HG02885 (cell line): Measurements from ENCODE around the gene SLC13A2.
"Not testable (repeated sequence)": the region's sequence is repeated elsewhere in the genome, so short reads cannot be mapped to it uniquely, and the experiment has no call there.

ENCODE experiments used
- ATAC-seq: cut with Tn5 transposase; IDR thresholded peaks from one replicate; pipeline ENCODE4 v1.9.1; 2021; ENCODE audit warnings: mild to moderate bottlenecking; ENCODE audit not compliant: unreplicated experiment, poor library complexity

The SLC13A2 gene

DNA sequence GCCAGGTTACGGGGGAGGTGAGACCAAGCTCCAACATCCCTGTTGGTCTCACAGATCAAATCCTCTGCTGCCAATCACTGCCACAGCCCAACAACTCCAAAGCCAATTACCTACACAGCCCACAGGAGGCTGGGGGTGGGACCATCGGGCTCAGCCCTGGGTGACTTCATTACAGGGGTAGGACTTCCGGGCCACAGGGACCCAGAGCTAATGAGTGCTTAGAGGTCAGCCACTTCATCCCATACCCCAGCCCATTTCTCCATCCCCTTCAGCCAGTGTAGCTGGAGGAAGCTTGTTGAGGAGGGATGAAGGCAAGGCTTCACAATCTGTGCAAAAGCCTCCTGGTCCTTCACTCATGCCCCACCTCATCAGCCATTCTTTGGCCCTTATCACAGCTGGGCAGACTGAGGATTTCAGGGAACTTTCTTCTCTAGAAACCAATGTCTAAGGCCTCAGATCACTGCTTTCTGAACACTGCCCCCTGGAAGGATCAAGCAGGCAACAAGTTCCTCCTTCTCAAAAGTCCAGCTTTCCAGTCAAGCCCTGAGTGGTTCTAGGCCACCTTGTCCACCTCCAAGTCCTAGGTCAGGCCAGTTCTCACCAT lies 38.5 kb downstream of the SLC13A2 start:
- ATAC-seq = no peak

DNA sequence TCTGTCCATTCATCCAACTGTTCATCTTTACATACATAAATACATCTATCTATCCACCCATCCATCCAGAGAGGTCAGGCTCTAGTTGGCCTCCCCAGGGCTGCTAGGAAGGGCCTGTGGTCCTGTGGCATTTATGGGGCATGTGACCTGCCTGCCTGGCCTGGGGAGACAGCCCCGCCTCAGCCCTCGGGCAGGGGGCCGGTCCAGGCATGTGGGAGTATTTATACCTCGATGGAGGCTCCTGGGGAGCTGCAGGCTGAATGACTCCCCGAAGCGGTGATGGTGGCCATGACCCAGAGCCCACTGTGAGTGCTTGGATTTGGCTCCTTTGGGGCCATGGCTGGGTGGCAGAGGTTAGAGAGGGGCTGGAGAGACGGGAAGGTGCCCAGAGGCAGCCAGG lies 40.0 kb downstream of the SLC13A2 start:
- ATAC-seq = no peak

DNA sequence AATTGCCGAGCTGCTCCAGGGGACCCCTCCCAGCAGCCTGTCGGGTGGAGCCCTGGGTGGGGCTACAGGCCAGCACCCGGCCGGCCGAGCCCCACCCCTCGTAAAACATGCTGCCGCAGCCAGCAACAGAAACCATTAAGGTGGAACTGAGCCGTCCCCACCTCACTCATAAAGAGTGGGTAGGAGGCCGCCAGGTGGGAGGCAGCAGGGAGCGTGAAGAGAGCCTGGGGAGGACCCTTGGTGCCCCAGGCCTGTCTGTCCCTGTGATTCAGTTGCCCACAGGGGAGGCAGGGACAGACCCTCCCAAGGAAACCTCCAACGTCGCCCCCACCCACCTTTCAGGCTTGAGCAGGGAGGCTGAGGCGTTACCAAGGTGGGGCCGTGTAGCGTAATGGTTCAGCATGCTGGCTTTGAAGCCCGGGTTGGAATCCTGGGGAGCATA lies 41.1 kb downstream of the SLC13A2 start:
- ATAC-seq = no peak

DNA sequence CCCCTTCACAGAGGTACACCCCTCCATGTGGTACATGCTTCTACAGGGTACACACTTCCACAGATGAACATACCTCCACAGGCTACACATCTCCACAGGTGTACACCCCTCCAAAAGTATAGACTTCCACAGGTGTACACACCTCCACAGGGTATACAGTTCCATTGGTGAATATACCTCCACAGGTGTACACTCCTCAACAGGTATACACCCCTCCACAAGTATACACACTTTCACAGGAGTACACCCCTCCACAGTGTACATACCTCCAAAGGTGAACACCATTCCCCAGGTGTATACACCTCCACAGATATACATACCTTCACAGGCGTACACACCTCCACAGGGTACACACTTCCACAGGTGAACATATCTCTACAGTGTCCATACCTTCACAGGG lies 42.1 kb downstream of the SLC13A2 start:
- ATAC-seq = no peak

DNA sequence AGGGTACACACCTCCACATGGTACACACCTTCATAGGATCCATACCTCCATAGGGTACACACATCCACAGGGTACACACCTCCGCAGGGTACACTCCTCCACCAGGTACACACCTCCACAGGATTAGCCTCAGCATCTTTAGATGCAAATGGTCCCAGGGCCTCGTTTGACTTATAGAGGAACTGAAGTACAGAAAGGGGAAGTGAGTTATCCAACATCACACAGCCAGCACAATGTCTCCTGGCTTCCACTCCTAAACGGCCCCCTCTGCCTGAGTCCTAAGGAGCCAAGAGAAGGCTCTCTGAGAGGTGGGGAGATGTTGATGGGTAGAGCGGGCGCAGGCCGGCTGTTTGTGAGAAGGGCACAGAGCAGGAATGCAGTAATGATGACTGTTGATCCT lies 44.7 kb downstream of the SLC13A2 start:
- ATAC-seq = no peak

DNA sequence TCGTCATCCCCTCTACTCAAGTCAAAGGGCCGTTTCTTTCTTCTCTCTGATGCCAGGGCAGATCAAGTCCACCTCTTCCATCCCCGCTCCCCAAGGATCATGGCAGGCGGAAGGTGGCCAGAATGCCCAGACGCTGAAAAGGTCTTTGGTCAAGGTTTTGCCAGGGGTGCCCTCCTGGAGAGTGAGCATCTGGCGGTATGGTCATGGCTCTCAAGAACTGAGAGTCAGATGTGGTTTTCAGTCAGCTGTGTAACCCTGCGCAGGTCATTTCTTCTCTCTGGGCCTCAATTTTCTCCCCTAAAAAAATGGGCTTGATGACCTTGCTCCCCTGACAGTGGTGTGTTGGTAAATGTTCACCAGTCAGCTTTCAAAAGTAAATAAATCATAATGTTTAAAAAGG lies 45.1 kb downstream of the SLC13A2 start:
- ATAC-seq = no peak

DNA sequence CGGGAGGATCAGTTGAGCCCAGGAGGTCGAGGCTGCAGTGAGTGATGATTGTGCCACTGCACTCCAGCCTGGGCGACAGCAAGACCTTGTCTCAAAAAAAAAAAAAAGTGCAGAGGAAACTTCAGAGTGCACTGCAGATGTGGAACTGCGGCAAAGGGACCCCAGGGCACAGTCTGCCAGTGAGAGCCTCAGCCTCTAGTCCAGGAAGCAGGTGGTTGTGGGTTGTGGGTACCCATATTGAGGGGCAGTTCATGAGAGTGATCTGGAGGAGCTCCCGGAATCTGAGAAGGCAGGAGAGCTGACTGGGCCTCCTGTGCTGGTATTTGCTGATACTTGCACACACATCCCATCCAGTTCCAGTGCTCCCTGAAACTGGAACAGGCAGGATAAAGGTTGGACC lies 45.8 kb downstream of the SLC13A2 start:
- no peak for ATAC-seq

DNA sequence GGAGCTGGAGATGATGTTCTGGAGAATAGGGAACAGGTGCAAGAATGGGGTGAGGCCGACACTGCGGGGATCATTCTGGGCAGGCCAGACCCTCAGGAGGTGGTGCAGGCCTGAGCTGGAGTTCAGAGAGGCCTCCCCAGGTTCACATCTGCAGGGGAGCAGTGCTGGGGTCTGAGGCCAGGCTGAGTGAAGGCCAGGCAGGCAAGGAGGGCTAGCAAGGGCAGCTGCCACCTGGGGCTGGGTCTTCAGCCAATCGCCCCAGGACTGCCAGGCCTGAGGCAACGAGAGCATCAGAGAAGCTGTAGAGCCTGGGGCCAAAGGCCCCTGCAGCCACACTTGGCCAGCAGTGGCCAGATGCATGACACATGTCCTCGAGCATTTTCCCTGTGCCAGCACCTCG lies 47.2 kb downstream of the SLC13A2 start:
- ATAC-seq = no peak

DNA sequence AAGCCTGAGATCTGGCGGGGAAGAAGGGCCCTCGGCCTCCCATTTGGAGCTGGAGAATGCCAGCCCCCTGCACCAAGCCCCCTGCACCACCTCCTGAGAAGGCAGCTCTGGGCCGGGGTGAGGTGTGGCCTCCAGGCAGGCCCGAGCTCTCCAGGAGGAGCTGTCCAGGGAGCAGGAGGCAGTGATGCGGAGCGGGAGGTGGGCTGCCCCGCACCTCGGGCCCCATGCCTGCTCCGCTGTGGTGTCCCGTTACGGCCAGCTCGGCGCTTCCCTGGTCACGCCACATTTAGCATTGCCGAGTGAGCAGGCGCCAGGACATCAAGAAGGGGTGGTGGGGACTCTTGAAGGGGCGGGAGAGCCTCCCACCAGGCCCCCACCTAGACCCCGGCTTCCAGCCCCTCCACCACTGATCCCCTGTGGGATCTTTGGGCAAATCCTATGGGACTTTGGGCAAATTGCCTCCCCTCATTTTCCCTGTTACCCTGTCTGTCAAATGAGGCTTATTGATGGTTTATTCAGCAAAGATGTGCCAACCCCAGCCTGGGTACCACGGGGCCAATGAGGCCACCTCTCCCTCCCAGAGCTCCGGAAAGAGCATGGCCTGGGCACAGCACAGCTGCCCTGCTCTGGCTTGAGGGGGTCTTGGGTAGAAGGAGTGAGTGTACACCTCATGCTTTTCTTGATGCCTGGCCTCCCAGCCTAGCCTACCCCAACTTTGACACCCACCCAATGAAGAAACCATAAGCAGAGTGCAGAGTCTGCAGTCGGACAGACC lies 48.1 kb downstream of the SLC13A2 start:
- no peak for ATAC-seq

DNA sequence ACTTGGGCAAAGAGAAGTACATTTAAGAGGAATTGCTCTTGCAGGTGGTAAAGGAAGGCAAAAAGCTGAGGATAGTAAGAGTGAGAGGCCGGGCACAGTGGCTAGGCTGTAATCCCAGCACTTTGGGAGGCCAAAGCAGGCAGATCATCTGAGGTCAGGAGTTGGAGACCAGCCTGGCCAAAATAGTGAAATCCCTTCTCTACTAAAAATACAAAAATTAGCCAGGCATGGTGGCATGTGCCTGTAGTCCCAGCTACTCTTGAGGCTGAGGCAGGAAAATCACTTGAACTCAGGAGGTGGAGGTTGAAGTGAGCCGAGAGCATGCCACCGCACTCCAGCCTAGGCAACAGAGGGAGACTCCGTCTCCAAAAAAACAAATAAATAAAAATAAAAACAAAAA lies 48.8 kb downstream of the SLC13A2 start:
- not testable (repeated sequence) for ATAC-seq

DNA sequence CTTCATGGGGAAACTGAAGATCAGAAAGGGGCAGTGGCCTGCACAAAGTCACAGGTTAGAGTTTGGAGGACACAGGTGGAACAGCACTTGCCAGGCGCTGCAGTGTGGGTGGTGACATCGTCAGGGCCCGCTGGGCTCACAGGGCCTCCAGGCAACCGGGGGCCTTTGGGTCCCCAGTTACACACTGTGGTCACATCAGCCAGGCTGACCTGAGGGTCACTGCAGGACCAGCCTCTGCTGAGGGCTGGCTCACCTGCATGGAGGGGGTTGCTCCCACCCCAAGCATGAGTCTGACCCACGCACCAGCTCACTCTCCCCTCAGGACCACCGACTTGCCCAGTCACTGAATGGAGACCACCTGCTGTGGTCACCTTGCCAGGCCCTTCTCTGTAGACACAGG lies 49.7 kb downstream of the SLC13A2 start:
- no peak for ATAC-seq

DNA sequence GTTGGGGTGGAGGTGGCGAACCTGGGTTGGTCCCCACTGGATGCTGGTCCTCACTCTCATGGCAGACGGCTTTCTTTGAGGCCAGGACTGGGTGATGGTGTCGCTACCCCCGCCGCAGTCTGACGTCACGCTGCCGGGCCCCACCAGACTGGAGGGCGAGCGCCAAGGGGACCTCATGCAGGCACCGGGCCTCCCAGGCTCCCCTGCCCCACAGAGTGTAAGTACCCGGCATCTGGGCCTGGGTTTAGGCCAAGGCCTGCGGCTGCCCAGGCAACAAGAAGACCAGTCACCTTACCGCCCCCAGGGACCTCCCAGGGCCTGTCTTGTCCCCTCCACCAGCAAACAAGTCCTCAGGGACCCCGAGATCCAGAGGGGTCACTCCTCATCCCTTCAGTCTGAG lies 50.4 kb downstream of the SLC13A2 start:
- ATAC-seq = no peak

DNA sequence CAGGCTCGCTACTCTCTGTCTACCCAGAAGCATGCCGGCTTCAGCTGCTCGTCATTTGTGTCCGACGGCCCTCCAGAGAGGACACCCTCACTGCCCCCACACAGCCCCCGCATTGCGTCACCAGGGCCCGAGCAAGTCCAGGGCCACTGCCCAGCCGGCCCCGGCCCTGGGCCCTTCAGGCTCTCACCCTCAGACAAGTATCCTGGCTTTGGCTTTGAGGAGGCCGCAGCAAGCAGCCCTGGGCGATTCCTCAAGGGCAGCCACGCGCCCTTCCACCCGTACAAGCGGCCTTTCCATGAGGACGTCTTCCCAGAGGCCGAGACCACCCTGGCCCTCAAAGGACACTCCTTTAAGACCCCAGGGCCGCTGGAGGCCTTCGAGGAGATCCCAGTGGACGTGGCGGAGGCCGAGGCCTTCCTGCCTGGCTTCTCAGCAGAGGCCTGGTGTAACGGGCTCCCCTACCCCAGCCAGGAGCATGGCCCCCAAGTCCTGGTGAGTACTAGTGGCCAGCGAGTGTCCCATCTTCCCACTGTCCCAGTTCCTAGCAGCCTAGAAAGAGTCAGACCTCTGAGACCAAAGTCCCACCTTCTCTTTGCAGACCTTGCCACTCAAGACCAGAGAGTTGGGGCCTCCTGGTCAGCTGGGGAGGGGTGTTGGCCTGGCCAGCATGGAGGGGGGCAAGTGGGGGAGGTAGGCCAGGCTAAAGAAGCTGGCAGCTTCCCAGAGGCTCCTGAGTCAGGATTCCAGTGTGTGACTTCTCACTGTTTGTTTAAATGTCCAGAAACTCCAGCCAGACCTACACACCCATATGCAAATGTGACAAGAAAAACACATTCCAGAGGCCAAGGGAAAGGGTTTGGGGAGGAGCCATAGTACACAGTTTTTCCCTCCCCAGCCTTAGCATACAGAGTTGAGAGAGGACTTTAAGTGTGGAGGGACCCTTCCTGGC lies 51.3 kb downstream of the SLC13A2 start:
- ATAC-seq = no peak

DNA sequence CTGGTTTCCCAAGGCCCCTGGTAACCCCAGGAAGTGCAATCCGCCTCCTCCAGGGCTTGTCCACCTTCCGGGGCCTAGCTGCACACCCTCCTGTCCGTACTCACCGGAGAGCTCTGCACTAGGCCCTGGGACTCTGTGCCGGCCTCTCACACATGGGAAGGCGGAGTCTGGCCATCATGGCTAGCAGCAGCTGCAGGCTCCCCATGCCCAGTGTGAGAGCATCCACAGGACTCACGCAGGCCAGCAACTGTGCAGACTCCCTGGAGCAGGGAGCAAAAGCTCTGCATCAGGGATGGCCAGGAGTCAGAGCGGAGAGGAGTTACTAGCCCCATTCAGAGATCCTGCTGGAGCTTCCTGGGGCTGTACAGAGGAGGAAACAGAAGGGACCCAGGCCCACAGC lies 52.9 kb downstream of the SLC13A2 start:
- ATAC-seq = no peak

DNA sequence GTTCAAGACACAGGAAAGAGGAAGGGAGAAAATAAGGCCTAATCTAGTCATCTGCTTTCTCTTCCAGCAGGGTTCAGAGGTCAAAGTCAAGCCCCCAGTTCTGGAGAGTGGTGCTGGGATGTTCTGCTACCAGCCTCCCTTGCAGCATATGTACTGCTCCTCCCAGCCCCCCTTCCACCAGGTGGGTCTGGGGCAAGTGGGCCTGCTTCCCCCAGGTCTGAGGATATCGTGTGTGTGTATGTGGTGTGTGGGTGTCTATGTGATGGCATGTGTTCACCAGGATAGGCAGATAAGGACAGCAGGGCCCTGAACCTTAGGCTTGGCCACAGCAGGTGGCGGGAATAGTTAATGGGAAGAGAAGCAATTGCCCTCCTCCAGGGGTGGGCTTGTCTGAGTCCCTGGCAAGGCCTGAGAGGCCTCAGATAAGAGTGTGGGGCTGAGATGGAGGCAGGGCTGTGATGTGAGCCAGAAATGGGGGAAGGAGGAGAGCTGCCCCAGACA lies 53.8 kb downstream of the SLC13A2 start:
- no peak for ATAC-seq

DNA sequence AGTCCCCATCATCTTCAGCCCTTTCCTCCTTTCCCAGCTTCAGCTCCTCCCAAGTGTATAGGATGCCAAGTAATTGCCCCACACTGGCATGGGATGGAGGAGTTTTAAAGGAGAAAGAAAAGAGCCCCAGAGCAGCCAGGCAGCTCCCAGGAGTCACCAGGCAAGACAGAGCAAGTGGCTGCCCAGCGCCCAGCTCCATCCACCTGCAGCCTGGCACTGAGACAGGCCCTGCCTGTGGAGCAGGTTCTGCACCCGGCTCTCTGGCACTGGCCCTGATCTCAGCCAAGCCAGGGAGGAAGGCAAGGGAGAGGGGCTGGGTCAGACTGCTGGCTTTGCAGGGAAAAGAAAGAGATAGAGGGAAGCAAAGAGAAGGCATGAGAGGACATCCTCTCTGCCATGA lies 54.4 kb downstream of the SLC13A2 start:
- ATAC-seq = no peak

DNA sequence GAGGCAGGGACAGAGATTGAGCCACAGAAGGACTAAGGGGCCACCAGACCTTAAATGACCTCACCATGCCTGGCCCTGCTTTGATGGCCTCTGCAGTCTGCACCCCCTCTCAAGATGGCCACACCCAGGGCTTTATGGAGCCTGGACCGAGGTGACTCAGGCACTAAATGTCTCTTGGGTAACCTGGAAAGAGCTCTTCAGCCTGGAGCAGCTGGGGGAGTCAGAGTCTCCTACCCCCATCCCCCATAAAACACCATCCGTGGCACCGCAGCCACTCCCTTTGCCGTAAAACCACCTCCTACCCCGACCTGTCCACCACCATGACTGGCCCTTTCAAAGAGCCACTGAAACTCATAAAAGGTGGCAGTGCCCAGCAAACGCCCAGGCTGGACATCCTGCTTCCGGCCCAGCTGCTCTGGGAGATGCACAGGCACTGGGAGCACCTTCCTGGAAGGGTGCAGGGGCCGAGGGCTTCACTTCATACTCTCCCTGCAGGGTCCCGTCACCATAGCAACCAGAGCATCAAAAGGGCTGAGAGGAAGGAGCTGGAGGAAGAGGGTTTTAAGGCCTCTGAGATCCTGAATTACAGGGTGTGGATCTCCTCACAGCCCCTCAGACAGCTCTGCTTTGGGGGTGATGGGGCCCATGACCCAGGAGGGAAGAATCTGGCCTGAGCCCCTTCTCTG lies 55.0 kb downstream of the SLC13A2 start:
- no peak for ATAC-seq

DNA sequence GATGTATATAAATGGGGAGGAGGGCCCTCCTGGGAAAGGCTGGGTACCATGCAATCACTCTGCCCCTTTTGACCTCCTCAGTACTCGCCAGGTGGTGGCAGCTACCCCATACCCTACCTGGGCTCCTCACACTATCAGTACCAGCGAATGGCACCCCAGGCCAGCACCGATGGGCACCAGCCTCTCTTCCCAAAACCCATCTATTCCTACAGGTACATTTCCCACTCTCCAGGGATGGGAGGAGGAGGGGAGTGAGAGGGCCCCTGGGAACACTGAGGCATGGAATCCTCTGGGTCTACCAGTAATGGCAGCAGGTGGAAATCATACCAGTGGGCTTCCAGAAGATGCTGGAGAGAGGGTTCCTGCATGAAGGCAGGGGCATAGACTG lies 55.6 kb downstream of the SLC13A2 start:
- ATAC-seq = no peak

DNA sequence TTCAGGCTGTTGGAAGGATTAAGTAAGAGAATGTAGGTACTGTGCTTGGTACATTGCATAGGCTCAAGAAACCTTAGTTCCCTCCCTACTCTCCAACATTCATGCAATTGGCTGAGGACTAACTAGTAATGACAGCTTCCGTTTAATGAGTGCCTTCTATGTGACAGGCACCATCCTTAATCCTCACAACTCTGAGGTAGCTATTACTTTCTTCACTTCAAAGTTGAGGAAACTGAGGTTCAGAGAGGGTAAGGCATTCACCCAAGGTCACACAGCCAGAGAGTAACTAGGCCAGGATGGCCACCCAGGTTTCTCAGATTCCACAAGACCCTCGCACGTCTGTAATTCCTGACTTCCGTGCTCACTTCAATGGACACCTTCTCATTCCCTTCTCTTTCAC lies 56.8 kb downstream of the SLC13A2 start:
- ATAC-seq = no peak

DNA sequence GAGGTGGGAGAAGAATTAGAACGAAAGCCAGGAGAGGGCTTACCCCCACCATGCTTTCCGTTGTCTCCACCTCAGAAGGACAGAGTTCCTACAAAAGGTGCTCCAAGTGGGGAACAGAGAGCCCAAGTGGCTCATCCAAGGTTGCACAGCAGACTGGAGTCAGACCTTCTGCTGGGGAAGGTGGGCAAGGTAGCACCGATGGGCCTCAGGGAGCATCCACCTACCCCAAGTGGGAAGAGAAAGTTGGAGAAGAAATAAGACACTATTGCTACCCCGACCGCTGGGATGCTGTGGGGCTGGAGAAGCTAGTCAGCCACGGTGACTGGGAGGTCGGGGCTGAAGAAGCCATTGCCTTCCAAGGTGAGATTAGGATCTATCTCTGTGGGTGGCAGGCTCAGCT lies 57.5 kb downstream of the SLC13A2 start:
- no peak for ATAC-seq
